ENCODE data around the gene ATP6V1D.

DNA sequence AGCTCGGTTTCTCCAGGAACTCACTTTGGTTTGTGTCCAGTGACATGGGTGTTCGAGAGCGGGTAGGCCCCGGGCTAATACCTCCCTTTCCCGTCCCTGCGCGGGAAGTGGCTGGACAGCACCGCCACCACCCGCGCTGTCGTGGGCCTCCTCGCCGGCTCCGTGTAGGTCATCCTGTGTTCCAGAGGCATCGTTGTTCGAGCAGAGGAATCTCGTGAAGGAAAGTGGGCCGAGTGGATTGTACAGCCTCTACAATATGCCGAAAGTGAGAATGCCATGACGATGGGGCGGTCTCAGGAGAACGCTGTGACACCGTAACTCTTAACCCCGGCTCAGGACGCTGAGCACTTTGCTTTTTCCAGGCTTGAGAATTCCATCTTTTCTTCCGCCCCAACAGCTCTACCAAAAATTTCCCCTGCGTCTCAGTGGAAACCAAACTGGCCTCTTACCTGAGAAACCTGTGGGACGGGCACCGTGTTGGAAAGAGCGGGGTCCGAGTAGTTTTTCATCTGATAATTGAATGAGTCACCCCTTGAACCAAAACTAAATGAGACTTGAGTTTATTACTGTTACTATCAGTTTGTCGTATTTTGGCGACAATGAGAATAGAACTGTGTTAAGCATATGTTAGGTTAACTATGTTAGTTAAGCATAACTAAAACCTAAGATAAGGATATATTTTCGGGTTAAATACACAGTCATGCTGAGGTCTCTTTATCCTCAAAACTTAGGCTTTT is 1.0 kb upstream of the ATP6V1D start:
- TF ChIP-seq POLR2A (IDR thresholded peaks at IDR 0.05) (no peak), POLR2AphosphoS5 (IDR thresholded peaks at IDR 0.05) (no peak)
- TF ChIP-seq, protein P1, sequence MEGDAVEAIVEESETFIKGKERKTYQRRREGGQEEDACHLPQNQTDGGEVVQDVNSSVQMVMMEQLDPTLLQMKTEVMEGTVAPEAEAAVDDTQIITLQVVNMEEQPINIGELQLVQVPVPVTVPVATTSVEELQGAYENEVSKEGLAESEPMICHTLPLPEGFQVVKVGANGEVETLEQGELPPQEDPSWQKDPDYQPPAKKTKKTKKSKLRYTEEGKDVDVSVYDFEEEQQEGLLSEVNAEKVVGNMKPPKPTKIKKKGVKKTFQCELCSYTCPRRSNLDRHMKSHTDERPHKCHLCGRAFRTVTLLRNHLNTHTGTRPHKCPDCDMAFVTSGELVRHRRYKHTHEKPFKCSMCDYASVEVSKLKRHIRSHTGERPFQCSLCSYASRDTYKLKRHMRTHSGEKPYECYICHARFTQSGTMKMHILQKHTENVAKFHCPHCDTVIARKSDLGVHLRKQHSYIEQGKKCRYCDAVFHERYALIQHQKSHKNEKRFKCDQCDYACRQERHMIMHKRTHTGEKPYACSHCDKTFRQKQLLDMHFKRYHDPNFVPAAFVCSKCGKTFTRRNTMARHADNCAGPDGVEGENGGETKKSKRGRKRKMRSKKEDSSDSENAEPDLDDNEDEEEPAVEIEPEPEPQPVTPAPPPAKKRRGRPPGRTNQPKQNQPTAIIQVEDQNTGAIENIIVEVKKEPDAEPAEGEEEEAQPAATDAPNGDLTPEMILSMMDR (IDR thresholded peaks at IDR 0.05) = no peak
